Measurements from ENCODE around the gene BPHL. TPM values are rescaled to one million over a fixed set of nuclear protein-coding genes. Genes with fewer than 3 reads are reported as not detected.
"Not testable (repeated sequence)": the region's sequence is repeated elsewhere in the genome, so short reads cannot be mapped to it uniquely, and the experiment has no call there.

The BPHL gene
- total RNA-seq, 2 donors from 2014 or later = 6.8 to 15.3 TPM

GRCh38 chr6:3138341-3138740 is 19.8 kb downstream of the BPHL start:
- Mint-ChIP-seq H3K36me3 (peaks cover 0 to 6% of the 10 kb centered on the region in 2 donors), H3K27ac (no peak overlapping the region), H3K9me3 (no peaks in the 10 kb centered on the region)
- DNase-seq (ENCODE audit: low spot score in 2 of 2) (no peak), ATAC-seq (no peak)

- ATAC-seq = peak in 1 of 2 donors; percentile 20
- Mint-ChIP-seq H3K27ac (no peak overlapping the region), H3K36me3 (peaks cover 0 to 6% of the 10 kb centered on the region in 2 donors), H3K9me3 (no peaks in the 10 kb centered on the region)
- no peak for DNase-seq (ENCODE audit: low spot score in 2 of 2)
These were observed 20.8 kb downstream of the BPHL start for GRCh38 chr6:3139090-3139903.

GRCh38 chr6:3140201-3140600 is 21.7 kb downstream of the BPHL start:
- Mint-ChIP-seq H3K36me3 (peaks cover 0 to 13% of the 10 kb centered on the region in 2 donors), H3K9me3 (no peaks in the 10 kb centered on the region), H3K27ac (no peak overlapping the region)
- ATAC-seq (no peak), DNase-seq (ENCODE audit: low spot score in 2 of 2) (no peak)

- ATAC-seq (no peak), DNase-seq (ENCODE audit: low spot score in 2 of 2) (no peak)
- Mint-ChIP-seq H3K27ac (no peak overlapping the region), H3K36me3 (peaks cover 0 to 12% of the 10 kb centered on the region in 2 donors), H3K9me3 (no peaks in the 10 kb centered on the region)
These were observed 24.0 kb downstream of the BPHL start for GRCh38 chr6:3142536-3142935.

- no peak for ATAC-seq
- Mint-ChIP-seq H3K36me3 (peaks cover 0 to 7% of the 10 kb centered on the region in 2 donors), H3K9me3 (no peaks in the 10 kb centered on the region), H3K27ac (no peak overlapping the region)
- DNase-seq (ENCODE audit: low spot score in 2 of 2) = no peak
These were observed 24.6 kb downstream of the BPHL start for GRCh38 chr6:3143158-3143557.

- H3K27ac Mint-ChIP-seq = no peak overlapping the region
- DNase-seq (ENCODE audit: low spot score in 2 of 2) = no peak
- H3K36me3 Mint-ChIP-seq = peaks cover 0 to 7% of the 10 kb centered on the region in 2 donors
- ATAC-seq = no peak
- no peaks in the 10 kb centered on the region for H3K9me3 Mint-ChIP-seq
These were observed 26.1 kb downstream of the BPHL start for GRCh38 chr6:3144571-3144970.

GRCh38 chr6:3147914-3148757 is 29.6 kb downstream of the BPHL start:
- peaks cover 0 to 7% of the 10 kb centered on the region in 2 donors for H3K36me3 Mint-ChIP-seq
- no peaks in the 10 kb centered on the region for H3K9me3 Mint-ChIP-seq
- H3K27ac Mint-ChIP-seq = no peak overlapping the region
- no peak for DNase-seq (ENCODE audit: low spot score in 2 of 2)
- no peak for ATAC-seq

GRCh38 chr6:3151691-3152090 is 33.2 kb downstream of the BPHL start:
- ATAC-seq (no peak), DNase-seq (ENCODE audit: low spot score in 2 of 2) (no peak)
- Mint-ChIP-seq H3K9me3 (no peaks in the 10 kb centered on the region), H3K36me3 (no peaks in the 10 kb centered on the region), H3K27ac (no peak overlapping the region)

- ATAC-seq = no peak
- Mint-ChIP-seq H3K27ac (peak overlapping the region in 1 of 2 donors; percentile 47), H3K36me3 (no peaks in the 10 kb centered on the region), H3K9me3 (no peaks in the 10 kb centered on the region)
- DNase-seq (ENCODE audit: low spot score in 2 of 2) = no peak
These were observed 34.2 kb downstream of the BPHL start for GRCh38 chr6:3152689-3153088.

GRCh38 chr6:3155416-3155815 is 36.9 kb downstream of the BPHL start:
- not testable (repeated sequence) for H3K27ac Mint-ChIP-seq; H3K9me3 Mint-ChIP-seq; DNase-seq (ENCODE audit: low spot score in 2 of 2); H3K36me3 Mint-ChIP-seq; ATAC-seq

- DNase-seq (ENCODE audit: low spot score in 2 of 2) = peak in 1 of 2 donors; percentile 10
- H3K9me3 Mint-ChIP-seq, H3K36me3 Mint-ChIP-seq: not testable (repeated sequence)
- peak overlapping the region; percentile 71 to 75 for H3K27ac Mint-ChIP-seq
- ATAC-seq = peak; percentile 7 to 21
These were observed 37.9 kb downstream of the BPHL start for GRCh38 chr6:3156184-3157130.

- peaks cover 0 to 8% of the 10 kb centered on the region in 2 donors for H3K36me3 Mint-ChIP-seq
- H3K27ac Mint-ChIP-seq = peak within 1 kb of the TSS; percentile 71 to 75
- DNase-seq (ENCODE audit: low spot score in 2 of 2) (peak; percentile 81 to 89), ATAC-seq (peak; percentile 73 to 90)
- H3K9me3 Mint-ChIP-seq = no peaks in the 10 kb centered on the region
These were observed 38.8 kb downstream of the BPHL start, which contains the start of gene TUBB2A for GRCh38 chr6:3157131-3157933. TUBB2A (minus strand) TSS chr6:3157544; CDS start chr6:3157463, 81 bp downstream.

GRCh38 chr6:3159805-3160781 is 41.6 kb downstream of the BPHL start:
- Mint-ChIP-seq H3K36me3 (peaks cover 0 to 8% of the 10 kb centered on the region in 2 donors), H3K9me3 (no peaks in the 10 kb centered on the region), H3K27ac (no peak overlapping the region)
- DNase-seq (ENCODE audit: low spot score in 2 of 2) (peak in 1 of 2 donors; percentile 13), ATAC-seq (peak; percentile 9 to 62)

- Mint-ChIP-seq H3K27ac (no peak overlapping the region), H3K9me3 (no peaks in the 10 kb centered on the region), H3K36me3 (peaks cover 0 to 8% of the 10 kb centered on the region in 2 donors)
- DNase-seq (ENCODE audit: low spot score in 2 of 2) (no peak), ATAC-seq (peak; percentile 15 to 25)
These were observed 43.6 kb downstream of the BPHL start for GRCh38 chr6:3162067-3162497.

Measured in activated naive CD4-positive, alpha-beta T cell treated with anti-CD3 and anti-CD28 coated beads, Interleukin-2, amount 50 U/mL, for 72 hours (primary cell).